ENCODE results near the gene PARP14.

- TF ChIP-seq EZH2 (IDR thresholded peaks at IDR 0.05; ENCODE audit: borderline replicate concordance, low read depth, low read length, severe bottlenecking), result no peak
- TF ChIP-seq CTCF (IDR thresholded peaks at IDR 0.05; ENCODE audit: extremely low read depth in 1 of 2, insufficient read depth in 1 of 2, low read depth in 1 of 2, low read length in 2 of 2), result no peak
- TF ChIP-seq POLR2A (IDR thresholded peaks at IDR 0.05; ENCODE audit: low read depth, low read length), result no peak
- no peak for TF ChIP-seq MYC (IDR thresholded peaks at IDR 0.05; ENCODE audit: low read depth, low read length)
- no peak for TF ChIP-seq MAX (IDR thresholded peaks at IDR 0.05; ENCODE audit: insufficient read depth, insufficient read length)
- no peak for TF ChIP-seq POLR2AphosphoS5 (IDR thresholded peaks at IDR 0.05; ENCODE audit: insufficient read depth, low read depth, low read length)
- no peak for TF ChIP-seq GATA2 (IDR thresholded peaks at IDR 0.05; ENCODE audit: insufficient read depth, insufficient read length, low read depth, low read length)
Observed at GRCh38 chr3:122777563-122777962, 96.9 kb downstream of the PARP14 start.

Data from endothelial cell of umbilical vein (primary cell).